Memory B cell (primary cell): ENCODE measurements around the gene GRM8.

Experiments
- ATAC-seq: fragments of 150-1000 bp; cut with Tn5 transposase; 2 replicates; pipeline ENCODE4 v1.10.0; 2021; ENCODE audit warnings: low read depth, mild to moderate bottlenecking, moderate library complexity
- DNase-seq, 2 donors: peaks; one replicate each; pipeline ENCODE4 v3.0.0; 2022; ENCODE audit warnings: low spot score in 2 of 2
- H3K27ac Mint-ChIP-seq: one replicate; pipeline ENCODE4 v1.8.0; 2022; ENCODE audit warnings: mild to moderate bottlenecking, moderate library complexity, mixed read lengths
- H3K27me3 Mint-ChIP-seq: one replicate; pipeline ENCODE4 v1.8.0; 2022; ENCODE audit warnings: mixed read lengths
- H3K36me3 Mint-ChIP-seq: one replicate; pipeline ENCODE4 v1.8.0; 2022; ENCODE audit warnings: mild to moderate bottlenecking, mixed read lengths
- H3K4me1 Mint-ChIP-seq: one replicate; pipeline ENCODE4 v1.8.0; 2022; ENCODE audit warnings: mixed read lengths
- H3K4me3 Mint-ChIP-seq: one replicate; pipeline ENCODE4 v1.8.0; 2022; ENCODE audit warnings: mild to moderate bottlenecking, moderate library complexity, mixed read lengths
- H3K9me3 Mint-ChIP-seq: one replicate; pipeline ENCODE4 v1.8.0; 2022; ENCODE audit warnings: mixed read lengths

Gene GRM8

GRCh38 chr7:126487728-126488442 lies 764.9 kb downstream of the GRM8 start:
- Mint-ChIP-seq H3K9me3 (no peaks in the 10 kb centered on the region), H3K27ac (no peak overlapping the region), H3K36me3 (no peaks in the 10 kb centered on the region), H3K27me3 (no peaks in the 10 kb centered on the region), H3K4me1 (no peaks in the 10 kb centered on the region), H3K4me3 (no peak overlapping the region)
- DNase-seq (no peak), ATAC-seq (no peak)

- Mint-ChIP-seq H3K27me3 (no peaks in the 10 kb centered on the region), H3K27ac (no peak overlapping the region), H3K4me1 (no peaks in the 10 kb centered on the region), H3K9me3 (peaks cover 1% of the 10 kb centered on the region), H3K36me3 (no peaks in the 10 kb centered on the region), H3K4me3 (no peak overlapping the region)
- DNase-seq (no peak), ATAC-seq (no peak)
These were observed 765.9 kb downstream of the GRM8 start for GRCh38 chr7:126486806-126487205.

DNA sequence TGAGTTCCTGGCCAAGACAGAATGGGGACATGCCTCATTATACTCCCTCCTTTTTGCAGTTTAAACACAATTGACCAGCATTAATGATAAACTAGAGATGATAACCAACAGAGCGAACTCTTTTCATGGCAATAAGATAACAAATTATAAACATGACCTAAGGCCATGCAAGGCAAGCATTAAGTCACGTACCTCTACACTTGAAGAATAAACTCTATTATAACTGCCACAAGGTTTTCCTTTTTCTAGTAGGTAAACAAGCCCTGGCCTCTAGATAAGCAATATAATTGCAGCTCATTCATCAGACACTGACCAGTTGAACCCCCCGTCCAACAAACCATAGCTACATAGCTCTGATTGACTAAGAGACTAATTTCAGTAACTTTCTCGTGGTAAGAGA lies 767.0 kb downstream of the GRM8 start:
- no peaks in the 10 kb centered on the region for H3K36me3 Mint-ChIP-seq
- ATAC-seq (no peak), DNase-seq (no peak)
- H3K9me3 Mint-ChIP-seq, result peaks cover 1% of the 10 kb centered on the region
- H3K27me3 Mint-ChIP-seq, result no peaks in the 10 kb centered on the region
- no peak overlapping the region for H3K4me3 Mint-ChIP-seq
- H3K4me1 Mint-ChIP-seq, result no peaks in the 10 kb centered on the region
- H3K27ac Mint-ChIP-seq, result no peak overlapping the region

GRCh38 chr7:126483972-126484371 lies 768.8 kb downstream of the GRM8 start:
- H3K27ac Mint-ChIP-seq, result no peak overlapping the region
- no peak for DNase-seq
- H3K4me1 Mint-ChIP-seq, result no peaks in the 10 kb centered on the region
- no peak for ATAC-seq
- no peak overlapping the region for H3K4me3 Mint-ChIP-seq
- H3K27me3 Mint-ChIP-seq, result no peaks in the 10 kb centered on the region
- H3K36me3 Mint-ChIP-seq, result no peaks in the 10 kb centered on the region
- H3K9me3 Mint-ChIP-seq, result peaks cover 1% of the 10 kb centered on the region

DNA sequence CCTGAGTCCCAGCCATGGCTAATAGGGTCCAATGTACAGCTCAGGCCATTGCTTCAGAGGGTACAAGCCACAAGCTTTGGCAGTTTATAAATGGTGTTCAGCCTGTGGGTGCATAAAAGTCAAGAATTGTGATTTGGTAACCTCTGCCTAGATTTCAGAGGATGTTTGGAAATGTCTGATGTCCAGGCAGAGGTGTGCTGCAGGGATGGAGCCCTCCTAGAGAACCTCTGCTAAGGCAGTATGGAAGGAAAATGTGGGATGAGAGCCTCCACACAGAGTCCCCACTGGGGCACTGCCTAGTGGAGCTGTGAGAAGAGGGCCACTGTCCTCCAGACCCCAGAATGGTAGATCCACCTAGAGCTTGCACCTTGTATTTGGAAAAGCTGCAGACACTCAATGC lies 779.9 kb downstream of the GRM8 start:
- no peak for ATAC-seq
- no peaks in the 10 kb centered on the region for H3K27me3 Mint-ChIP-seq
- H3K36me3 Mint-ChIP-seq, result no peaks in the 10 kb centered on the region
- no peak for DNase-seq
- peaks cover 7% of the 10 kb centered on the region for H3K9me3 Mint-ChIP-seq
- H3K4me3 Mint-ChIP-seq, result no peak overlapping the region
- H3K4me1 Mint-ChIP-seq, result no peaks in the 10 kb centered on the region
- no peak overlapping the region for H3K27ac Mint-ChIP-seq

DNA sequence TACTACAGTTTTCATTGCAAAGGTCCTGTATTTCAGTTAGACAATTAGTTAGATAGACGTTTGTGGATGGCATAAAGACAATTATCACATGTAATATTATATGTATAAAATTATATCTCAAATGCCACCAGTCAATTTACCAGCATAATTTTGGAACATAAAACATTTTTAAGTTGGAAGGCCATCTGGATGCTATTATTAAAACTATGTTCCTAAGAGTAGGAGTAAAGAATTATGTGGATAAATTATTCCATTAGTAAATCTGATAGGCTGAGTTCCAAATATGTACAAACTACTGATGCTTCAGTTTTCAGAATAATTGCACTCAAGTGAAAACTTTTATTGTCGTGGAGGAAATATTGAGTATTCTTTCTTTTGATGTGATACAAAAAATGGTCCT lies 790.3 kb downstream of the GRM8 start:
- no peaks in the 10 kb centered on the region for H3K27me3 Mint-ChIP-seq
- no peak overlapping the region for H3K27ac Mint-ChIP-seq

DNA sequence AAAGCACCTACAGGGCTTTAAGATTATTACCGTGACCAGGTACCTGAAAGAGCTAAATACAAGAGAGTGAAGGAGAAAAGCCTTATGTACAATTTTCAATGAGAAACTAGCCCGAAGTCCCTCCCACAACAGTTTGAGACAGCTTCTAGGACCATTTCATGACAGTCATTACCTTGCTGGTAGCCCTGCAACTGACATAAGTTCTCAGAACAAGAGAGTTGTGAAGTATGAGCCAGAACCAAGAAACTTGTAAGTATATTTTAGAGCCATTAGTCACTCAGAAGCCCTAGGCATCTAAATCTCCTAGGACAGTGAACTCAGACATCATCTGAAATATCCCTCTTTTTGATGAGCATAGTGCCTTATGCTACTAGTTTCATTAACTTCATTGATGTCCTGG lies 792.1 kb downstream of the GRM8 start:
- no peaks in the 10 kb centered on the region for H3K27me3 Mint-ChIP-seq
- no peak for ATAC-seq
- no peak for DNase-seq
- no peaks in the 10 kb centered on the region for H3K36me3 Mint-ChIP-seq
- no peak overlapping the region for H3K27ac Mint-ChIP-seq
- H3K4me3 Mint-ChIP-seq, result no peak overlapping the region
- no peaks in the 10 kb centered on the region for H3K4me1 Mint-ChIP-seq
- H3K9me3 Mint-ChIP-seq, result peaks cover 4% of the 10 kb centered on the region

More for the DNA sequence above, 790.3 kb downstream of the GRM8 start:
- DNase-seq (no peak), ATAC-seq (no peak)
- Mint-ChIP-seq H3K9me3 (peaks cover 5% of the 10 kb centered on the region), H3K4me1 (no peaks in the 10 kb centered on the region), H3K36me3 (no peaks in the 10 kb centered on the region), H3K4me3 (no peak overlapping the region)

GRCh38 chr7:126453104-126453503 lies 799.6 kb downstream of the GRM8 start:
- H3K4me1 Mint-ChIP-seq, result no peaks in the 10 kb centered on the region
- H3K36me3 Mint-ChIP-seq, result no peaks in the 10 kb centered on the region
- DNase-seq (no peak), ATAC-seq (no peak)
- H3K9me3 Mint-ChIP-seq, result peaks cover 2% of the 10 kb centered on the region
- H3K27me3 Mint-ChIP-seq, result no peaks in the 10 kb centered on the region
- H3K4me3 Mint-ChIP-seq, result no peak overlapping the region
- no peak overlapping the region for H3K27ac Mint-ChIP-seq

DNA sequence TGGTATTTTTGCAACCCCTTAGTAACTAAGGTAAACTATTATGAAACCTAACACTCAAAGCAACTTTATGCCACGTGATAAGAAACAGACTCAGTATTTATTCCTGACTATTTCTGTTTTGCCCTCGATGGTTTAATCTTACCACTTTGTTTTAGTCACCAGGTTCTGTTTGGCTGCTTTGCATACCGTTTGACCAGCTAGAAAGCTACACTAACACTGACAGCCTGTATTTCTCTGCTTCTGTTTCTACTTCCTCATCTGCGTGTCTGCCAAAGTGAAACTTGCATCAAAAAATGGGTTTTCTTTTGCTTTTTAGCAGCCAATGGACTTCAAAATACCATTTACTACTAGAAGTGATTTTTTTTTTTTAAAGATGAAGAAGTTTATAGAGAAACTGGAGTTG lies 802.5 kb downstream of the GRM8 start:
- Mint-ChIP-seq H3K4me1 (no peaks in the 10 kb centered on the region), H3K27me3 (no peaks in the 10 kb centered on the region), H3K36me3 (no peaks in the 10 kb centered on the region), H3K9me3 (no peaks in the 10 kb centered on the region), H3K27ac (no peak overlapping the region), H3K4me3 (no peak overlapping the region)
- DNase-seq (no peak), ATAC-seq (no peak)

GRCh38 chr7:126449611-126450268 lies 803.0 kb downstream of the GRM8 start:
- Mint-ChIP-seq H3K27me3 (no peaks in the 10 kb centered on the region), H3K9me3 (no peaks in the 10 kb centered on the region), H3K27ac (no peak overlapping the region), H3K4me3 (no peak overlapping the region), H3K36me3 (no peaks in the 10 kb centered on the region), H3K4me1 (no peaks in the 10 kb centered on the region)
- ATAC-seq (no peak), DNase-seq (no peak)

DNA sequence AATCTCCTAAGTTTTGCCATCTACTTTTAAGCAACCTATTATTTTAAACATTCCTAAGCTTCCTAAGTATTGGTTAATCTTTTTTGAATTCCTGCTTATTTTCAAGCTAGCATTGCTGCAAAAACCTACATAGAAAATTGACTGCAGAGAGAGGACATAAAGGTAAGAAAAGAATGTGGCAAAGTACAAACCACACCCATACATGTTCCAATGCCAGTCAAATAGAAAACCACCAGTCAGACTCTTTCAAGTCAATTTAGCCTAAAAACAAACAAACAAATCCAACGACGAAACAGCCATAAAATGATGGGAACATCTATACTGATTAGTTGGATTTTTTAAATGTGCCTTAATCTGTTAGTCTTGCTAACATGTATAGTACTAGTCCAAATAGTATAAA lies 804.8 kb downstream of the GRM8 start:
- DNase-seq, result no peak
- Mint-ChIP-seq H3K4me3 (no peak overlapping the region), H3K9me3 (no peaks in the 10 kb centered on the region), H3K27me3 (no peaks in the 10 kb centered on the region), H3K36me3 (no peaks in the 10 kb centered on the region), H3K4me1 (no peaks in the 10 kb centered on the region), H3K27ac (no peak overlapping the region)
- no peak for ATAC-seq

DNA sequence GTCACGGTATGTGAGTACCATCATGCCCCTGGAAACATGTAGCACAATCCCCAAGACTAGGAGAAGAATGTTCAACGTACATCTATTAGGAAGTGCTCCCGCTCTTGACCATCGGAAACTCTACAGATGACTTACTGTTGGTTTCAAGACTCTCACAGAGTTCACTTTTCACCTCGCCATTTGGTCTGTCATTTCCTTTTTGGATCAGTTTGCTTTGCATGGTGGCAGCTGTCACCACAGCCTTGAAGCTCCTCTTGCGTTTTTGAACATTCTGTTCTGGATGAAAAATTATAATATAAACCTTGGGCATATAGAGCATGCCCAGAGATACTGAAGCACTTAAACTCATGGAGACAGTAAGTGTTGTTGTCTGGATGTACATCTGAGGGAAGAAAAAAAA lies 806.8 kb downstream of the GRM8 start:
- no peaks in the 10 kb centered on the region for H3K27me3 Mint-ChIP-seq
- ATAC-seq, result no peak

DNA sequence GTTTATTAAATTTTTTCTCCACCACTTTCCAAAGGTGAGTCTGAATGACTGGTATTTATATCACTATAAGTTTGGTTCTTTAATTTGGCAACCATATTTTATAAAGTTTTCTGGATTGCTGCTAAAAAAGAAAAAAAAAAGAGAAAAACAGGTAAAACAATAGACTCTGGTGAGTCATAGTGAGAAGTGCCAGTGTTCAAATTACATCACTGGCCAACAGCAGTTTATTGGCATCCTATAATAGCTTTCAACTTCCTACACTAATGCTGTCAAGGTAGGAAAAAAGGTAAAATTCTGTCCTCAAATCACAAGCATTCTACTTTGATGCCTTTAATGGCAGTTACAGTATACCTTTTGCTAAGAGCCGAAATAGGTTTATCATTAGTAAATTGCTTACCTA lies 808.8 kb downstream of the GRM8 start:
- ATAC-seq (no peak), DNase-seq (no peak)
- H3K36me3 Mint-ChIP-seq, result no peaks in the 10 kb centered on the region
- no peaks in the 10 kb centered on the region for H3K9me3 Mint-ChIP-seq
- H3K27ac Mint-ChIP-seq, result no peak overlapping the region
- H3K4me1 Mint-ChIP-seq, result no peaks in the 10 kb centered on the region
- no peaks in the 10 kb centered on the region for H3K27me3 Mint-ChIP-seq
- no peak overlapping the region for H3K4me3 Mint-ChIP-seq

More for the DNA sequence above, 806.8 kb downstream of the GRM8 start:
- H3K36me3 Mint-ChIP-seq, result no peaks in the 10 kb centered on the region
- DNase-seq, result no peak
- no peak overlapping the region for H3K4me3 Mint-ChIP-seq
- H3K9me3 Mint-ChIP-seq, result no peaks in the 10 kb centered on the region
- no peaks in the 10 kb centered on the region for H3K4me1 Mint-ChIP-seq
- no peak overlapping the region for H3K27ac Mint-ChIP-seq

- Mint-ChIP-seq H3K4me3 (no peak overlapping the region), H3K36me3 (no peaks in the 10 kb centered on the region), H3K27me3 (no peaks in the 10 kb centered on the region), H3K4me1 (no peaks in the 10 kb centered on the region), H3K27ac (no peak overlapping the region), H3K9me3 (no peaks in the 10 kb centered on the region)
- DNase-seq (no peak), ATAC-seq (no peak)
These were observed 809.8 kb downstream of the GRM8 start for GRCh38 chr7:126442908-126443307.

DNA sequence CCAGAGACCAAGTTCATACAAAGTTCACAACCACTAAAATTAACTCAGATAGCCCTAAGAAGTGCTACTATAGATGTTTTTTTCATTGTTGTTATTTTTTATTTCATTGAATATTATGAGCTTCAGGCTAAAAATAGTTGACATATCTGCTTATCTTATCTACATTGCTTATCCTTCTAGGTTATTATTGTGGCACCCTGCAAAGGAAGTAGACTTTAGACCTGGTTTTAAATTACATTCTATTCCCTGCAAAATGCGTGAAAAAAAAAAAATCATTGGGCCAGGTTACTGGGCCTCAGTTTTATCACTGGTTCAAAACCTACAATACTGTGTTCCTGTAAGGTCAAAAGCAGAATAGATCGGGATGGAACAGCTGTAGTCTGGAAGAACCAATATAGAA lies 811.0 kb downstream of the GRM8 start:
- ATAC-seq (no peak), DNase-seq (no peak)
- Mint-ChIP-seq H3K9me3 (no peaks in the 10 kb centered on the region), H3K27me3 (no peaks in the 10 kb centered on the region), H3K27ac (no peak overlapping the region), H3K36me3 (no peaks in the 10 kb centered on the region), H3K4me3 (no peak overlapping the region), H3K4me1 (no peaks in the 10 kb centered on the region)
